Measurements from ENCODE around the gene CREBL2. TPM values are rescaled to one million over a fixed set of nuclear protein-coding genes. Genes with fewer than 3 reads are reported as not detected.
"Not testable (repeated sequence)": the region's sequence is repeated elsewhere in the genome, so short reads cannot be mapped to it uniquely, and the experiment has no call there.

Gene CREBL2
- total RNA-seq, 1 experiment from 2014 or later = 17.8 TPM

- no peak for DNase-seq (ENCODE audit: low spot score)
- BruUV-seq (replicated peaks) = no TSS peak
- Histone ChIP-seq H3K27me3 (replicated peaks; ENCODE audit: insufficient read depth, low read depth, low read length, poor library complexity) (no peaks in the 10 kb centered on the region), H3K4me1 (ENCODE audit: insufficient read depth, low read length, poor library complexity, severe bottlenecking) (no peaks in the 10 kb centered on the region), H3K27ac (ENCODE audit: low read depth, low read length, poor library complexity, severe bottlenecking) (no peak overlapping the region), H3K4me3 (ENCODE audit: low read depth, low read length, poor library complexity, severe bottlenecking) (no peak overlapping the region), H3K9me3 (ENCODE audit: low read depth, low read length, poor library complexity, severe bottlenecking) (no peaks in the 10 kb centered on the region), H3K36me3 (ENCODE audit: insufficient read depth, low read length, poor library complexity, severe bottlenecking) (no peaks in the 10 kb centered on the region)
- CTCF ChIA-PET = no interaction called here
- POLR2A ChIA-PET (ENCODE audit: low non-redundant PET) = no interaction called here
- intact Hi-C loops (cut with micrococcal nuclease; ENCODE audit: unreplicated experiment) = no loop called here
- TF ChIP-seq, protein P1, sequence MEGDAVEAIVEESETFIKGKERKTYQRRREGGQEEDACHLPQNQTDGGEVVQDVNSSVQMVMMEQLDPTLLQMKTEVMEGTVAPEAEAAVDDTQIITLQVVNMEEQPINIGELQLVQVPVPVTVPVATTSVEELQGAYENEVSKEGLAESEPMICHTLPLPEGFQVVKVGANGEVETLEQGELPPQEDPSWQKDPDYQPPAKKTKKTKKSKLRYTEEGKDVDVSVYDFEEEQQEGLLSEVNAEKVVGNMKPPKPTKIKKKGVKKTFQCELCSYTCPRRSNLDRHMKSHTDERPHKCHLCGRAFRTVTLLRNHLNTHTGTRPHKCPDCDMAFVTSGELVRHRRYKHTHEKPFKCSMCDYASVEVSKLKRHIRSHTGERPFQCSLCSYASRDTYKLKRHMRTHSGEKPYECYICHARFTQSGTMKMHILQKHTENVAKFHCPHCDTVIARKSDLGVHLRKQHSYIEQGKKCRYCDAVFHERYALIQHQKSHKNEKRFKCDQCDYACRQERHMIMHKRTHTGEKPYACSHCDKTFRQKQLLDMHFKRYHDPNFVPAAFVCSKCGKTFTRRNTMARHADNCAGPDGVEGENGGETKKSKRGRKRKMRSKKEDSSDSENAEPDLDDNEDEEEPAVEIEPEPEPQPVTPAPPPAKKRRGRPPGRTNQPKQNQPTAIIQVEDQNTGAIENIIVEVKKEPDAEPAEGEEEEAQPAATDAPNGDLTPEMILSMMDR (conservative IDR thresholded peaks at IDR 0.05; ENCODE audit: low read depth, low read length) = no peak
- TF ChIP-seq EZH2 (IDR thresholded peaks at IDR 0.05; ENCODE audit: borderline replicate concordance, low read depth, low read length, poor library complexity, severe bottlenecking) = no peak
Observed at GRCh38 chr12:12577786-12578185, 33.9 kb upstream of the CREBL2 start.

GRCh38 chr12:12580716-12581115 lies 31.0 kb upstream of the CREBL2 start:
- CTCF ChIA-PET = not testable (repeated sequence)

DNA sequence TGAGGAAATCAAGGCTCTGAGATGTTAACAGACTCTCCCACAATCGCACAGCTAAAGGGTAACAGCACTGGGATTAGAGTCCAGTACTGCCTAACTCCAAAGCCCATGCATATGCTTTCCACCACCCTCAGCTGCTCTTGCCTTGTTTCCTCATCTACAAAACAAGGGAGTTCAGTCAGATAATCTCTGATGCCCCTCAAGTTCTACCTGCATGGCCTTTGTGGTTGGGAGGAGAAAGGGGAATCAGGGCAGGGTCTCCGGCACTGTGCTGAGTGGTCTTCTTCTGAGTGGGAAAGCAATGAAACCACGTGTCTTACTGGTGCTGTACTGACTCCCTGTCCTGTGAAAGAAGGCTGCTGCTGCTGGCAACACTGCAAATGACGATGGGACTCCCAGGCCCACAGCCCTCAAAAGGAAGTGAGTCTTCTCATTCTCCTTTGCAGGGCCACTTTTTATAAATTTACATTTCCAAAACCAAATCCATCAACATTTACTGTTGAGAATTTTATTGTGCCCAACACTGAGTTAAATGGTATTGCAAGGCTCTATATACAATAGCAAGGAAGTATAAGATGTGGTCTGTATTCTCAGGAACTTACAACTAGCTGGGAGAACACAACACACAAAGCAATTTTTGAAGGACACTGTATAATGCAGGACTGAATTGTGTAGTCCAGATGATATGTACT lies 29.3 kb upstream of the CREBL2 start:
- intact Hi-C loops (cut with micrococcal nuclease; ENCODE audit: unreplicated experiment) = no loop called here
- POLR2A ChIA-PET (ENCODE audit: low non-redundant PET) = no interaction called here

More at GRCh38 chr12:12580716-12581115, 31.0 kb upstream of the CREBL2 start:
- H3K4me1 ChIP-seq (ENCODE audit: insufficient read depth, low read length, poor library complexity, severe bottlenecking); intact Hi-C loops (cut with micrococcal nuclease; ENCODE audit: unreplicated experiment); DNase-seq (ENCODE audit: low spot score); H3K27ac ChIP-seq (ENCODE audit: low read depth, low read length, poor library complexity, severe bottlenecking); H3K9me3 ChIP-seq (ENCODE audit: low read depth, low read length, poor library complexity, severe bottlenecking); BruUV-seq (replicated peaks); H3K4me3 ChIP-seq (ENCODE audit: low read depth, low read length, poor library complexity, severe bottlenecking); H3K36me3 ChIP-seq (ENCODE audit: insufficient read depth, low read length, poor library complexity, severe bottlenecking); H3K27me3 ChIP-seq (replicated peaks; ENCODE audit: insufficient read depth, low read depth, low read length, poor library complexity): not testable (repeated sequence)
- POLR2A ChIA-PET (ENCODE audit: low non-redundant PET) = interaction anchor here (0.6 kb wide), 1 partner anchor 223 kb away, joined by 6 read pairs; no protein-coding TSS in a partner anchor

More for the DNA sequence above, 29.3 kb upstream of the CREBL2 start:
- Histone ChIP-seq H3K9me3 (ENCODE audit: low read depth, low read length, poor library complexity, severe bottlenecking) (no peaks in the 10 kb centered on the region), H3K4me1 (ENCODE audit: insufficient read depth, low read length, poor library complexity, severe bottlenecking) (peaks cover 3% of the 10 kb centered on the region), H3K27me3 (replicated peaks; ENCODE audit: insufficient read depth, low read depth, low read length, poor library complexity) (no peaks in the 10 kb centered on the region), H3K27ac (ENCODE audit: low read depth, low read length, poor library complexity, severe bottlenecking) (no peak overlapping the region), H3K4me3 (ENCODE audit: low read depth, low read length, poor library complexity, severe bottlenecking) (no peak overlapping the region), H3K36me3 (ENCODE audit: insufficient read depth, low read length, poor library complexity, severe bottlenecking) (no peaks in the 10 kb centered on the region)
- no TSS peak for BruUV-seq (replicated peaks)
- no peak for TF ChIP-seq EZH2 (IDR thresholded peaks at IDR 0.05; ENCODE audit: borderline replicate concordance, low read depth, low read length, poor library complexity, severe bottlenecking)
- TF ChIP-seq, protein P1 (conservative IDR thresholded peaks at IDR 0.05; ENCODE audit: low read depth, low read length) = no peak
- no peak for DNase-seq (ENCODE audit: low spot score)
- CTCF ChIA-PET = no interaction called here
